ENCODE results near the gene KCNQ5.
A peak's percentile ranks its signal among the peaks of the same experiment; 100 is the strongest.

KCNQ5 gene

DNA sequence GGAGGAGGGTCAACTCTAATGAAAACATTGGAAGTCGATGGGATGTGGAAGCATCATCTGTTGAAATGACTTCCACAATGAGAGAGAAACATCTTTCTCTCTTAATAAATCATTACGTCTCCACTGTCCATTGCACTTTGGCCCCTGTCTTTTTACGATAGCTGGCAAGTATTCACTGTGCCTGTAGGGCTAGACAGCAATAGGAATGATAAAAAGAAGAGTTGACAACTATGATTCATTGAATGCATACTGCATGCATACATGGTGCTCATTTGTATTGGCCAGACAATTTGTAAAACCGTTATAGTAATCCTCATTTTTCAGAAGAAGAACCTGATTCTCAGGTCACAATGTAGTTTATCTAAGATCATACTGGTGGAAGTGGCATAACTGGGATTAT, 220.3 kb downstream of the KCNQ5 start:
- no peak for DNase-seq (ENCODE audit: low read depth)
- H3K4me3 ChIP-seq (ENCODE audit: low read length): no peak overlapping the region
- TF ChIP-seq, protein P1, sequence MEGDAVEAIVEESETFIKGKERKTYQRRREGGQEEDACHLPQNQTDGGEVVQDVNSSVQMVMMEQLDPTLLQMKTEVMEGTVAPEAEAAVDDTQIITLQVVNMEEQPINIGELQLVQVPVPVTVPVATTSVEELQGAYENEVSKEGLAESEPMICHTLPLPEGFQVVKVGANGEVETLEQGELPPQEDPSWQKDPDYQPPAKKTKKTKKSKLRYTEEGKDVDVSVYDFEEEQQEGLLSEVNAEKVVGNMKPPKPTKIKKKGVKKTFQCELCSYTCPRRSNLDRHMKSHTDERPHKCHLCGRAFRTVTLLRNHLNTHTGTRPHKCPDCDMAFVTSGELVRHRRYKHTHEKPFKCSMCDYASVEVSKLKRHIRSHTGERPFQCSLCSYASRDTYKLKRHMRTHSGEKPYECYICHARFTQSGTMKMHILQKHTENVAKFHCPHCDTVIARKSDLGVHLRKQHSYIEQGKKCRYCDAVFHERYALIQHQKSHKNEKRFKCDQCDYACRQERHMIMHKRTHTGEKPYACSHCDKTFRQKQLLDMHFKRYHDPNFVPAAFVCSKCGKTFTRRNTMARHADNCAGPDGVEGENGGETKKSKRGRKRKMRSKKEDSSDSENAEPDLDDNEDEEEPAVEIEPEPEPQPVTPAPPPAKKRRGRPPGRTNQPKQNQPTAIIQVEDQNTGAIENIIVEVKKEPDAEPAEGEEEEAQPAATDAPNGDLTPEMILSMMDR (IDR thresholded peaks at IDR 0.05; ENCODE audit: insufficient read depth, low read depth, low read length, missing control alignments): no peak

DNA sequence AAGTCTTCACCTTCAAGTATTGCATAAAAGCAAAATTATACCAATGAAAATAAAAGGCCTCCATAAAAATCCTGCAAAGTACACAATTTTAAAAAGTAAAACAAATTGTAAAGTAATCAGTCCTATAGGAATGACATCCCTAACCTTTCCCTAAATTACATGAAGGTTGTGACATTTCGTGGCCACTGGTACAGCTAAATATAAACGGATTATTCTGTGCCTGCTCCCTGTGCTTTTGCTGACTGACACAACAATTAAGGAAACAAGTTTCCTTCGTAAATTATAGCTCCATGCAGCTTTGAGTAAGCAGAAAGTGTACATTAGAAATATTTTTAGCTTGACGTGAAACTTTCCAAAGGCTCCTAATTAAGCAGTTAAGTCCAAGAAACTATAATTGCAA, 222.8 kb downstream of the KCNQ5 start:
- no peak for DNase-seq (ENCODE audit: low read depth)
- no peak overlapping the region for H3K4me3 ChIP-seq (ENCODE audit: low read length)
- TF ChIP-seq, protein P1 (IDR thresholded peaks at IDR 0.05; ENCODE audit: insufficient read depth, low read depth, low read length, missing control alignments): no peak

DNA sequence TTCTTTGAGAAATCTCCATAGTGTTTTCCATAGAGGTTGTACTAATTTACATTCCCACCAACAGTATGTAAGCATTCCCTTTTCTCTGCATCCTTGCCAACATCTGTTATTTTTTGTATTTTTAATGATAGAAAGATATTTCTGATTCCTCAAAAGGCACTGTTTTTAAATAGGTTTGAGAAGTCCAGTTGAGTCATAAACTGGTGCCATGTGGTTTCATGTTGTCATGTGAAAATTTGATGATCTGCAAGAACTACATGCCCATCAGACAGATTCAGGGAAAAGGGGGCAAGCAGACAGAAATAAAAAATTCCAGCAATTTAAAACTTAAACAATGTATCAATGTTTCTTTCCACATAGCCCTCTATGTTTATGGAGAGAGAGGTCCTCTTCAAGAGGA, 227.5 kb downstream of the KCNQ5 start:
- DNase-seq (ENCODE audit: low read depth): no peak
- no peak overlapping the region for H3K4me3 ChIP-seq (ENCODE audit: low read length)
- TF ChIP-seq, protein P1 (IDR thresholded peaks at IDR 0.05; ENCODE audit: insufficient read depth, low read depth, low read length, missing control alignments): no peak

DNA sequence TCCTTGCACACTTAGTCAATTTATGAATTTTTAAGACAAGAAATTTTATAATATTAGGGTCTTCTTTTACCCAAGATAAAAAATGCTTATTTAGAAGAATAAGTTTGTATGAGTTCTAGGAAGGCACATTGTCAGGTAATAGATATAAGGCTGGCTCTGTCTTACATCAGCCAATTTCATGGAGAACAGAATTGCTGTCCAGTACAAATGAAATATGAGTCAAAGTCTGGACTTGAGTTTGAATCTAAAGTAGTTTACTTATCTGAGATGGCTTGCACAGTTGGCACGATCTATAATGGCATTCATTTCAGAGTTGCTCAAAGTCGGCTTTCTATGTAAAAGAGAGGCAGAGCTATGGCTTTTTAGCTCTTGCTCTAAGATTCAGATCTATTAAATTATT, 228.2 kb downstream of the KCNQ5 start:
- TF ChIP-seq, protein P1 (IDR thresholded peaks at IDR 0.05; ENCODE audit: insufficient read depth, low read depth, low read length, missing control alignments): no peak
- DNase-seq (ENCODE audit: low read depth): no peak
- H3K4me3 ChIP-seq (ENCODE audit: low read length): no peak overlapping the region

GRCh38 chr6:72850469-72850868, 228.6 kb downstream of the KCNQ5 start:
- TF ChIP-seq, protein P1 (IDR thresholded peaks at IDR 0.05; ENCODE audit: insufficient read depth, low read depth, low read length, missing control alignments): no peak
- peak; percentile 48 for DNase-seq (ENCODE audit: low read depth)
- H3K4me3 ChIP-seq (ENCODE audit: low read length): no peak overlapping the region

DNA sequence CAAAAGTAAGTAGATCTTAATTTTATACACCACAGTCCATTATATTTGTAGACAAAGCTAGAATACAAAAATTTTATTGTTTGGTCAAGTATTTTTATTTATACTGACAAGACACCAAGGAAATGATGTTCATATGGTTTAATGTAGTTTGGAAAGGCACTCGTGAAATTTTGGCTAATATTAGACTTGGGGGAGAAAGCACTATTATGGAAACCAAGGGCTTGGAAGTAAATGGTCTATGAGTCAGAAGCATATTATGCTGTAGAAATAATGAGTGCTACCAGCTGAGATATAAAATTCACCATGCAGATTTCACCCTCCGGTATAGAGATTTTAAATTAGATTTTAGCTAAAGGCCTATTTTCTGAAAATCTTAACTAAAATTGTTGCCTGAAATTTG, 233.6 kb downstream of the KCNQ5 start:
- no peak for DNase-seq (ENCODE audit: low read depth)

DNA sequence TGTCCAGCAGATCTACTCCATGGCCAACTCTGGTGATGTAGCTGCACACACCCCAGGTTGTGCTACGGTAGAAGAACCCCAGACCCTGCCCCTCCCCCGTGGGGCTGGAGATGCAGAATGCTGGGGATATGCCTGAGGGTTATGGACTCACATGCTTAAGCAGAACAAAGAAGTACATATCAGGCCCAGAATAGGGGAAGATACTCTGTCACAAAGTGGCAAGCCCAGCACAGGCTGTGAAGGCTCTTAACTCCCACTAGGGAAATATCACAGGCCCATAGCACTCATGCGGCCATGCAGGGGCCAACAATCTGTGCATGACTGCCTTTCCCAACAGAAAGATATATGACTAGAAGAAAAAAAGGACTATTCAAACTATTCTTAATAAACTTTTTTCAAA, 234.9 kb downstream of the KCNQ5 start:
- no peak overlapping the region for H3K4me3 ChIP-seq (ENCODE audit: low read length)
- TF ChIP-seq, protein P1 (IDR thresholded peaks at IDR 0.05; ENCODE audit: insufficient read depth, low read depth, low read length, missing control alignments): no peak
- DNase-seq (ENCODE audit: low read depth): no peak

More for the DNA sequence above, 233.6 kb downstream of the KCNQ5 start:
- H3K4me3 ChIP-seq (ENCODE audit: low read length): no peak overlapping the region
- TF ChIP-seq, protein P1 (IDR thresholded peaks at IDR 0.05; ENCODE audit: insufficient read depth, low read depth, low read length, missing control alignments): no peak

All from epithelial cell of esophagus (primary cell).